Activated T-cell treated with anti-CD3 and anti-CD28 coated beads, Interleukin-2, amount 50 U/mL, for 48 hours (primary cell): ENCODE results near the gene ADCY2.

Experiments used
- DNase-seq, 2 experiments: peaks; one replicate each; pipeline ENCODE4 v3.0.0-alpha.2; 2020

The ADCY2 gene

DNA sequence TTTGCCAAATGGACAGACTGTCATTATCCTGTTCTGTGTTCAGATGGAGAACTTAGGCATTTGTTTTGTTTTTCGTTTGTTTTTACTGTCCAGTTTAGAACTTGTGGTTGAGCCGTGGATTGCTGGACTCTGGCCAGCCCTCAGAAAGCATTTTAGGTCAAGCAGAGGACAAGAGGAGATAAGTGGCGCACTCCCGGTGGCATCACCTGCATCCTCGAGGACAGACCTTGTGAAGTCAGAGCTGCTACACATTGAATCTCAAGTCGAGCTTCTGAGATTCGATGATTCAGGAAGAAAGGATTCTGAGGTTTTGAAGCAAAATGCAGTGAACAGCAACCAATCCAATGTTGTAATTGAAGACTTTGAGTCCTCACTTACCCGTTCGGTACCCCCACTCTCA is 481.9 kb downstream of the ADCY2 start:
- DNase-seq: no peak

DNA sequence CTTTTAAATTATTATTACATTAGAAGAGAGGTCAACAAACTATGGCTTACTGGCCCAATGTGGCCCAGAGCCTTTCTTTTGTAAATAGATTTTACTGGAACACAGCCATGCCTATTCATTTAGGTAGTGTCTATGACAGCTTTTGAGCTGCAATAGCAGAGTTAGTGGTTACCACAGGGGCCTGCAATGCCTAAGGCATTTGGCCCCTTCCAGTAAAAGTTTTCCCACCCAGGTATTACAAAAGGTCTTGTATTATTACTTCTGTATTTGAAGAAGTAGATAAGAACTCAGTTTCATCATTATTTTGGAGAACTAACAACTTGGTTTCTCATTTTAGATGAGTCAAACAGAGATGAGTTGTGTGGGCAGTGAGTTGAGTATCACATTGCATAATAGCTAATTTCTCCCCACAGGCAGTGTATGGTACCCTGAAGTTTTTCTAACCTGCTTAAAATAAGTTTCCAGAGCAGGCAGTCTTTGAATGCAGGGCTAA is 482.5 kb downstream of the ADCY2 start:
- no peak for DNase-seq
